Upper lobe of left lung (tissue), 4 donors: ENCODE measurements around the gene FAM9B.

Source experiments
- POLR2A ChIP-seq, 4 donors: fragments of 450-650 bp; IDR thresholded peaks; one replicate each; pipeline ENCODE4 v1.5.1; 2016 to 2017; ENCODE audit warnings: antibody characterized with exemption in 4 of 4, mild to moderate bottlenecking in 2 of 4
- POLR2AphosphoS5 ChIP-seq, 2 donors: sonication (generic); formaldehyde crosslinking; IDR thresholded peaks; one replicate each; pipeline ENCODE4 v1.5.1; 2017; ENCODE audit warnings: antibody characterized with exemption in 2 of 2
- TF ChIP-seq, protein P1 (sequence below), 6 experiments: fragments of 450-650 bp in 4 of 6; fragments of 200-600 bp in 2 of 6; sonication (generic) in 2 of 6; IDR thresholded peaks; one replicate each; pipeline ENCODE4 v1.5.1; 2016 to 2019; ENCODE audit warnings: antibody characterized with exemption in 6 of 6

DNA sequence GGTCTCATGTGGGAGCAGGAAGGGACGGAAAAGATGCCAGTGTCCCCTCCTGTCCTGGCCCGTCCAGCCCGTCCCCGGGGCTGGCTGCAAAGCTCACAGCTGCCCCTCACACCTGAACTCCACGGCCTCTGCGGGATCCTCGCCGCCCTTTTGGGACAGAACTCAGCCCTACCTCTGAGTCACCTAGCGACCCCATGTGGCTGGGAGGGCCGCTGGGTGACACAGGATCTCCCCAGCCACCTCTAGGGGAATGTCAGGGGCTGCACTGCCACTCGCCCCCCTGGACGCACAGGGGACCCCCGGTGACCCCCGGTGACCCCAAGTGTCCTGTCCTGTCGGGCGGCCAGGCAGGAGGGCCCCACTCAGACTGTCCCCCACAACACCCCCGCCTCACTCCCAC lies 748 bp downstream of the FAM9B start:
- TF ChIP-seq, protein P1, sequence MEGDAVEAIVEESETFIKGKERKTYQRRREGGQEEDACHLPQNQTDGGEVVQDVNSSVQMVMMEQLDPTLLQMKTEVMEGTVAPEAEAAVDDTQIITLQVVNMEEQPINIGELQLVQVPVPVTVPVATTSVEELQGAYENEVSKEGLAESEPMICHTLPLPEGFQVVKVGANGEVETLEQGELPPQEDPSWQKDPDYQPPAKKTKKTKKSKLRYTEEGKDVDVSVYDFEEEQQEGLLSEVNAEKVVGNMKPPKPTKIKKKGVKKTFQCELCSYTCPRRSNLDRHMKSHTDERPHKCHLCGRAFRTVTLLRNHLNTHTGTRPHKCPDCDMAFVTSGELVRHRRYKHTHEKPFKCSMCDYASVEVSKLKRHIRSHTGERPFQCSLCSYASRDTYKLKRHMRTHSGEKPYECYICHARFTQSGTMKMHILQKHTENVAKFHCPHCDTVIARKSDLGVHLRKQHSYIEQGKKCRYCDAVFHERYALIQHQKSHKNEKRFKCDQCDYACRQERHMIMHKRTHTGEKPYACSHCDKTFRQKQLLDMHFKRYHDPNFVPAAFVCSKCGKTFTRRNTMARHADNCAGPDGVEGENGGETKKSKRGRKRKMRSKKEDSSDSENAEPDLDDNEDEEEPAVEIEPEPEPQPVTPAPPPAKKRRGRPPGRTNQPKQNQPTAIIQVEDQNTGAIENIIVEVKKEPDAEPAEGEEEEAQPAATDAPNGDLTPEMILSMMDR (IDR thresholded peaks at IDR 0.05) = no peak
- TF ChIP-seq POLR2AphosphoS5 (IDR thresholded peaks at IDR 0.05) (no peak), POLR2A (IDR thresholded peaks at IDR 0.05) (no peak)
